Hematopoietic multipotent progenitor cell treated with erythropoietin and hydrocortisone succinate and interleukin-3 and kit ligand, for 4 days (in vitro differentiated cells): Measurements from ENCODE around the gene FAM184A.
"Not testable (repeated sequence)": the region's sequence is repeated elsewhere in the genome, so short reads cannot be mapped to it uniquely, and the experiment has no call there.

Experiments
- DNase-seq: peaks from one replicate; pipeline ENCODE4 v3.0.0-alpha.2; 2015

Gene FAM184A

DNA sequence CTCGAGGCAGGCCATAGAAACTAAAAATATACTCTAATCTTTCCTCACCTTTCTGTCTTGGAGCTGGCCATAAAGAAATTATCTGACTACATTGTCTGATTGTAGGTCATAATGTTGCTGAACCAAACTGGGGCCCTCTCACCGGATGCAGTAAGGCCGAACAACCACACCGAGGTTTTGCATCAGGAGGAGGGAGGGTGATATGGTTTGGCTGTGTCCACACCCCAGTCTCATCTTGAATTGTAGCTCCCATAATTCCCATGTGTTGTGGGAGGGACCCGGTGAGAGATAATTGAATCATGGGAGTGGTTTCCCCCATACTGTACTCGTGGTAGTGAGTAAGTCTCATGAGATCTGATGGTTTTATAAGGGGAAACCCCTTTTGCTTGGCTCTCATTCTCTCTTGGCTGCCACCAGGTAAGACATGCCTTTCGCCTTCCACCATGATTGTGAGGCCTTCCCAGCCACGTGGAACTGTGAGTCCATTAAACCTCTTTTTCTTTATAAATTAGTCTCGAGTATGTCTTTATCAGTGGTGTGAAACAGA is 19.4 kb upstream of the FAM184A start:
- not testable (repeated sequence) for DNase-seq

DNA sequence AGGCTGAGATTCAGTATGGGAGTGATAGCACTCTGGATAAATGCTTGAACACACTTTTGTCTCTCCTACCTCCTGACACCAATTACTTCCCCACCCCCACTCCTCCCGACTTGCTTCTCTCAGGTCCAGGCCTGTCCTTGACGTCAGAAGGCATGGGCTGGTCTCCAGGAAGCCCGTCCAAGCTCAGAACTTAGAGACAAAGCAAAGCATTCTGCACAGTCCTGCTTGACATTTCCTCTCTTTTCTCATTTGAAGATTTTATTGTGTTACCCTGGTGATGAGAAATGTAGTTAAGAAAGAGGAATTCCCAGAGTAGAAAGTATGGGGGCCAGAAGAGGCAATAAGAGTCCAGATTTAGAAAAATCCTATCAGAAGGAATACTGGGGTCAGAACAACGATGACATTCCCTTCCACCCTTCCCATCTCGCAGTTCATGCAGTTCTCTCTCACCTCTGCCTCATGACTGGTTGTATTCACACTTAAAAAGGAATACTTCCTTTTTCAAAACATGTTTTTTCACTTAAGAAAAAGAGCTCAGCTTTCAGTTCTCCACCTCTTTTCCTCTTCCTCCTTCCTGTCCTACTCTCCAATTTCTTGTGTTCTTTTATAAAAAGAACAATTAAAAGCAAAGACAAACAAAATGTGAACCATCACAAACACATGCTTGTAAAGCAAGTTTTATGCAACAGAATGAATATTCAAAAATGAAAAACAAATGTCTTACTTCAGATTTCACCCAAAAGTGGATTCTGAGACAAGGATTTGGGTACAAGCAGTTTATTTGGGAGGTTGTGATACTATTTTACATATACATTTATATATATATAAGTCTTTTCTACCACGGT is 18.5 kb upstream of the FAM184A start:
- no peak for DNase-seq

DNA sequence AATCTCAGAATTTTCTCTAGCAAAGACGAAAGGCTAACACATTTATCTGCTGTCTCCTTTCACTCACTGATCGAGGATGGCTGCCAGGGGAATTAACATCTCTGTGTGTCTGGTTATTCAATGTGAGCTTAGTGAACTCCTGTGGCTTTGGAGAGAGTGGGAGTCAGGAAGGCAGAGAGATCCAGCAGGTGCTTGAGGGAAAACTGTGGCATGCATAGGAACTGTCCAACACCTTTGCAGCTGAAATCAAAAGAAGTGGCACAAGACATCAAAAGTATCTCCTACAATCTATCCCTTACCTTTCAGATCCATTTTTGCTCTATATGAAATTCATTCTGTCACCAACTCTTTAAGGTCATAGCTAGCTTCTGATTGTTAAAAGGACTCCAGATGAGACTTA is 11.8 kb upstream of the FAM184A start:
- no peak for DNase-seq

DNA sequence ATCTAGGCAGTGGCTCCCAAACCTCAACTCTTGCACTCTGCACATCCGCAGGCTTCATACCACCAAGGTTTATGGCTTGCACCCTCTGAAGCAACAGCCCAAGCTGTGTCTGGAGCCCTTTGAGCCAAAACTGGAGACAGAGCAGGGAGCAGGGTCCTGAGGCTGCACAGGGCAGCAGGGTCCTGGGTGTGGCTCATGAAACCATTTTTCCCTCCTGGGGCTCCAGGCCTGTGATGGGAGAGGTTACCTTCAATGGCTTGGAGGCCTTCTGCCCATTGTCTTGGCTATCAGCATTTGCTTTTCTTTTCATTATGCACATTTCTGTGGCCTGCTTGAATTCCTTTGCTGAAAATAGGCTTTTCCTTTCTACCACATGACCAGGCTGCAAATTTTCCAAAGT is 6.3 kb upstream of the FAM184A start:
- no peak for DNase-seq

DNA sequence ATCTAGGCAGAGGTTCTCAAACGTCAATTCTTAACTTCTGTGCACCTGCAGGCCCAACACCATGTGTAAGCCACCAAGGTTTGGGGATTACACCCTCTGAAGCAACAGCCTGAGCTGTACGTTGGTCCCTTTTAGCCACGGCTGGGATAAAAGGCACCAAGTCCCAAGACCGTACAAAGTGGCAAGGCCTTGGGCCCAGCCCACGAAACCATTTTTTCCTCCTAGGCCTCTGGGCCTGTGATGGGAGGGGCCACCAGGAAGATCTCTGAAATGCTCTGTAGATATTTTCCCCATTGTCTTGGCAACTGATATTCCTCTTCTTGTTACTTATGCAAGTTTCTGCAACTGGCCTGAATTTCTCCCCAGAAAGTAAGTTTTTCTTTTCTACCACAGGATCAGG is 4.5 kb upstream of the FAM184A start:
- DNase-seq, result no peak

DNA sequence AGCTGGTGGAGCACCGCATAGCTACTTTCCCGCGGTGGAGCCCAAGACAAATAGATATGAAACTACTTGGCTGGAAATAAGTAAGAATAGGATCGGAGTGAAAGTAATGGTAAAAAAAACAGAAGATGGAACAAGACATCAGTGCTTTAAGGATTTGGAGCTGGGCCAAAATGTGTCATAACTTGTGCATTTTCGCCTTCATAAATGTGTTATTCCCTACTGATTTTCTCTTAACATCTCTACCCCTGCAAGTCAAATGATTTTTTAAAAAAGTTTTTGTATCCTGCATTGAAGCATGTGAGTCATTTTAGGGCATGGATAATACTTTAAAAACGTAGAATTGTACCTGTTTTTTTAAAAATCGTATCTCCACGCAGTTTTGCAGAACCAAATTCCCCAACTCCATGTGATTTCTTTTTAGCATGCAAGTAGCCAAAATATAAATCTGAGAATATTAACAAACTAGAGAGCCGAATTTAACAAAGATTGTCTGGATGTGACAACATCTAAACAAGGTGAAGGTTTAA is 882 bp upstream of the FAM184A start:
- peak; percentile 43 for DNase-seq

DNA sequence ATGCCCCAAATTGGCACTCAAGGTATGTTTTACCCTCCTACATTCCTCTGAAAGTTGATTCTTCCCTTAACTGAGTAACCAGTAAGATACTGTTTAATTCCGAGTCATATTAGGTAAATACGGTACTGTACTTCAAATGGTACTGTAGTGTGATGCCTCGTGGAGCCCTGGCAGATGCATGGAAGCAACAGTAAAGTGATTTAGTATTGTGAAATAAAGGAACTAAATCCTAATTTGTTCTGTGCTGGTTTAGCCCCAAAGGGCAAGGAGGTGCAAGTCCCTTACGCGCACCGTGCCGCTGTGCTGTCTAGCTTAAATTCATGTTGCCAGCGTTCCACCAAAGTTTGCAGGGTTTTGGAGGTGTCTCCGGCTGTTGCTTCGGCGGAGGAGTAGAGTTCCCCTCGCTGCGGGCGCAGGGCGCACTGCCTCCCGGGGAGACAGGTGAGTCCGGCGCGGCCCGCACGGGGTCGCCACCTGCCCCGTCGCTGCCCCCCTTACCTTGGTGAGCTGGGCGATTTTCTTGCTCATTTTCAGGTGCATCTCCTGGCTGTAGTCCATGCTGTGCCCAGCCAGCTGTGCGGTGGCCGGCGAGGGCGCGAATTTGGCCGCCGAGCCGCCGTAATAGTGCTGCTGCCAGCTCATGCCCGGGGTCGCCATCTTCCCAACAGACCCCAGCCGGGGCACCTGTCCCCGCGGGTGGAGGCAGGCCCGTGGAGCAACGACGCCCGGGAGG is 655 bp downstream of the FAM184A start:
- DNase-seq, result peak; percentile 44

DNA sequence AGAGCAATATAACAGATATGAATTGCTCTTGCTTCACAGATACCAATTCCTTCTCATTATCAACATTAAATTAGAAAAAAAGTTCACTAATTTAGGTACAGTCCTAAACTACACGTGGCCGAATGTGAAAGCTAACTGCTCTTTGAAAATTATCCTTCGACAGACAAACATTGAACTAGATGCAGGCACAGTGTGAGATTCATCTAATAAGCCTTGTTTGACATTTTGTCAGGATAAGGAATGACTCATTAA is 1.1 kb downstream of the FAM184A start:
- DNase-seq, result no peak

DNA sequence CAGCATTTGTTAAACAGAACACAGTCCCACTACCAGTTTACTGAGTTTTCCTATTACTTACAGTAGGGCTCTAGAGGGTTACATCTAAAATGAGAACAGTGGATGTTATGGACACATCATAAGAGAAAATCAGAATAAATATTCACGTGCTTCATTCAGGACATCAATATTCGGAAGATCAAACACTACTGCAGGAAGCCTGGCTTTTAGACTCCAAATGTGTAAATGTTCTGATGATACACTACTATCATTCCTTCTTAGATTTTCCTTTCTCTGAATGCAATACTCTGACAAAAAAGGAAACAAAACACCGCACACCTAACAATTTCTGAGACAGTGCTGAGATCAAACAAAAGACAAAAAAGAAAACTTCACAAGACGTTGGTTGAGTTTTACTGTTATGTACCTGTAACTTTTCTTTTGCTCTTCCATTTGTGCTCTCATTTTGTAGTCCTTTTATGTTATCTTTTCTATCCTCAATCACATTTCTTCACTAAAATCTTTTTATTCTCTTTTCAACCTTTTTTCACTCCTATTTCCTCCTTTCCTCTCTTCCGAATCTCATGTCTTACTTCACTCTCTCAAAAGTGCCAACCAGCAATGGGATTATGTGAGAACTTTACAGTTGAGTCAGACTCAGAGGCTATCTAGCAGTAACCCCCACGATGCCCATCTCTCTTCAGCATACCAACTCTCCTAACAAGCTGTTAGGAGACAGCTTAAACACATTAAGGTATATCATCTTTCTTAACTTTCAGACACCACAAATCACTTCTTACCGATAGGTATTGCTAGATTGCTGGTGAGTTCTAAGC is 1.7 kb downstream of the FAM184A start:
- DNase-seq, result no peak

DNA sequence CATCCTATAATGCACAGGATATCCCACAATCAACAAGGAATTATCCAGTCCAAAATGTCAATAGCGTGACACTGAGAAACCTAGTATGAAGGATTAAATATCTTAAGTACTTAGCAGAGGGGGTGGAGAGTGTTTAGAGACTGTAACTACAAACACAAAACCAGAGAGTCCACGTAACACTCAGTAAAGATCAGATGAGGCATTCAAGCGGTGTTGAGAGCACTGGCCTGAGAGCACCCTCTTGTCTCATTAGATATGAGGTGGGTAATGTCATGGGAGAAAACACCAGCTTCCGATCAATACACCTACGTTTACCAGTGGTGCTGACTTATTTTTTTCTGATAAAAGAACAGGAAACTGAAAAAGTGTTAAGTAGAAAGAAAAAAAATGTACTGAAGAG is 2.3 kb downstream of the FAM184A start:
- DNase-seq, result no peak

DNA sequence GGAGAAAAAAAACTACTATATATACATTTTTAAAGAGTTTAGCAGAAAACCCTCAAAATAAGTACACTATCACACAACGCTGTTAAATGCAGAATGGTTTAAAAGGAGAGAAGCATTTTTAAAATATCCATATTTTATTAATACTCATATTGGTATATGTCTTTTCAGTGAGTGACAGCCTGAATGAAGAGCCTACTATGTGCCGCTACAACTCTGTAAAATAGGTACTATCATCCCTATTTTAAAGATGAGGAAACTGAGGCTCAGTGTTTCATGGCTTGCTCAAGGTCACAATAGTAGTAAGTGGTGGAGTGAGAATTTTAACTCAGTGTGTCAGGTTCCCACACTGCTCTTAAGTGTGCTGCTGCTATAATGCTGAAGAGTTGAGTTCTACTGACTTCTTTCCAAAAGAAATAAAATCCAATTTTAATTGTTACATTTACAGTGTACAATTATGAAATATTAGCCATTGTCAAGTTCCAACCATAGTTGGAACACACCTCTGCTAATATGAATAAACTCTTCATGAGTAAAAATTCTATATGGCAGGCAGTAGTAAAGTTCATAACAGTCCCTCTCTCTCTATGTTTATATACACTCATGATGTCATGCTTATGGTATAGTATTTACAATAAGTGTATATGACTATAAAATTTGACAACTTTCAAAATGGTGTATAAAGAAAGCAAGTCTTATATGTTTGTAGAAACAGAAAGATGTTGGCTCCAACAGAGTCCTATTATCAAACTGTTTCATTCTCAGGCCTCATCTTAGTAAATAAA is 3.1 kb downstream of the FAM184A start:
- DNase-seq, result no peak

DNA sequence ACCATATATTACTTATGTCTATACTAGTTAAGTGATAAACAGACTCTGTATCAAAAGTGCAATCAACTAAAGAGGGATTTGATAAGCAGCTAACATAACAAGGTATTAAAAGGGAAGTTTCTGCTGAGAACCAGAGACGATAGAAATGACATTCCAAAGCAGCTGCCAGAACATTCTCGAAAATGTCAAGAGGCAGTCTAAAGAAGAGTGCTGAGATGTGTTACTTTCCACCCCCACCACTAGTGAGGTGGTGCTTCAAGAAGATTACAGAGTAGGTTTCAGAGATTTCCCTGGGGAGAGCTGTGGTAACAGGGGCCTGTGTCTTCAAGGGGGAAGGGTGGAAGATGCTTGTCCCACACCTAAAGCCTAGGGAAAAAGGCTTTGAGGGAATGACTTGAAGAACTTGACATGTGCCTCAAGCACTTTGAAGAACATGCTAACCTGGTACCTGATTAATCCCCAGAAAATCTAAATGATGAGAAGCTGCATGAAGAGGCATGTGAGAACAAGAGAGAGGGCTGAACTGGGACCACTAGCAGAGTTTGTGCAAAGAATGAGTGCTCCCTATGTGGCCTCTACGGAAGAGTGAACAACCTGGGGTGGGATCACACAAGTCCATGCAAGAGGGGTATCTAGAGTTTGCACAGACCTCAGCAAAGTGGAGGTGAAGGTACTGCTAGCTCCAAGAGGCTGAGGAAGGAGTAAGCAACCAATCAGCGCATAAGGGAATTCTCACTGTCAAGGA is 5.0 kb downstream of the FAM184A start:
- DNase-seq, result no peak

DNA sequence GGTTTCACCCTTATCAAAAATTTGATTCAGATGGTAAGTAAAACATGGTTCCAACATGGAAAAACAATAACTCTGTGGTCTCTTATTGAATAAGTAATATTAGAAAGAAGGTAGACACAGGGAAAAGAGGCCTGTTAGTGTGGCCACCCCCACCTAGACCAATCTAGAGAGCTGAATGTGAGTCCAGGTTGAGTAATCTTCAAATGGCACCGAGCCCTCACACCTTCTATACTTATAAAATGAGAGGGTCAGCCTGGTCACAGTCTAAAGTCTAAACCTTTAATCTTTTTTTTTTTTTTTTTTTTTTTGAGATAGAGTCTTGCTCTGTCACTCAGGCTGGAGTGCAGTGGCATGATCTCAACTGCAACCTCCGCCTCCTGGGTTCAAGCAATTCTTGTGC is 6.9 kb downstream of the FAM184A start:
- no peak for DNase-seq

DNA sequence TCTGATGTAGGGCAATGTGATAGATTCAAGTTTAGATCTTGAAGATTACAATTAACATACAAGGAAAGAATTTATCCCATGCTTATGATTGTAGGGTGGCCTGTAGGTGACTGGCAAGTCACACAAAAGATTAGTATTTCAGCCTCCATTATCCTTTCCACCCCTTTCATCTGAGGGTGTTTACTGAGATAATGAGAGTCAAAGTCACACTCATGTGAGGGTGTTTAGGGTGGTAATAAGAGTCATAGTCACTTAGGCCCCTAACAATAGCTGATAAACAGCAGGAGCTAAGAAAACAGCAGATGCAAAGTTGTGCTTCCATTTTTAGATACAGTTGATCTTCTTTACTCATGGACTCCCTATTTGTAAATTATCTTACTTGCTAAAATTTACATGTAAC is 11.4 kb downstream of the FAM184A start:
- no peak for DNase-seq

DNA sequence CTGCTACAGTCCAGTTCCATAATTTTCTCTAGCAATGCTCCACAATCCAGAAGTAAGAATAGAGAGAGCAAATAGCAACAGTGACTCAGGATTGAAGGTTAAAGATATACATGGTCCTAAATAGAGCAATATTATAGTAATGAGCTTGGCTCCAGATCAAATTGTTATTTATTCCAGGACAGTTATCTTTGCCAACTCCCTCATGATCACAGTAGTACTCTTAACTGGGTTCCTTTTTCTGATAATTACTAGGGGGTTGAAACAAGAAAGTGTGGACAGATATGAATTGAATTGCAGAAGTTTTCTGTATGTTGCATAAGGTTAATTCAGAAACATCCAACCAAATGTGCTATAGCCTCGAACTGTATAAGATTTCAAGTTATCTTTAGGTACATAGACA is 11.9 kb downstream of the FAM184A start:
- peak; percentile 14 for DNase-seq

DNA sequence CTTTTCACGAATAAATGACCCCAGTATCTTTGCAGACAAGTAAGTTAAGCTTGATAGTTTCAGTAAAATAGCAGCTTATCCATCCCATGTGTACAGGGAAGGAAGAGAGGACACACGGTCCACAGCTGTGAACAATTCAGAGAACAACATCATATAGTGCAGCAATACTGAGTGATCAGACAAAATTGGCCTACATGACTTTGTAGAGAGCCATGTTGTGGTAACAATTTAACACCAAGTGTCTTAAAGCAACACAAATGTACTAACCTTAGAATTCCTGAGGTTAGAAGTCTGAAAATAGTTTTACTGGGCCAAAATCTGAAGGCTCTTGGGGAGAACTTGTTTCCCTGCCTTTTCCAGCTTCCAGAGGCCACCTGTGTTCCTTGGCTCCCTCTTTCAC is 12.5 kb downstream of the FAM184A start:
- DNase-seq, result no peak

DNA sequence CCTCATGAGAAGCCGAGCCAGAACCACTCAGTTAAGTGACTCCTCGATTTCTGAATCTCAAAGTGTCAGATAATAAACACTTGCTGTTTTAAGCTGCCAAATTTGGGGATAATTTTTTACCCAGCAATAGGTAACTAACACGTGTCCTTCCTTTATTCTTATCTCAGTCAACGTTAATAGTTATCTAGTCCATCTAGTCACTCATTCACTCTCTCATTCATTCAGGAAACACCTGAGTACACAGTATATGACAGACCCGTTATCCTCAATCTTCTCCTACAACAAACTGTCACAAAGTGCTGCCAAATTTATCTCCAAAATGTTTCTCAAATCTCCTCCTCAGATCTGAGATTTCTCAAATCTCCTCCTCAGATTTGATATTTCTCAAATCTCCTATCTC is 13.1 kb downstream of the FAM184A start:
- no peak for DNase-seq

DNA sequence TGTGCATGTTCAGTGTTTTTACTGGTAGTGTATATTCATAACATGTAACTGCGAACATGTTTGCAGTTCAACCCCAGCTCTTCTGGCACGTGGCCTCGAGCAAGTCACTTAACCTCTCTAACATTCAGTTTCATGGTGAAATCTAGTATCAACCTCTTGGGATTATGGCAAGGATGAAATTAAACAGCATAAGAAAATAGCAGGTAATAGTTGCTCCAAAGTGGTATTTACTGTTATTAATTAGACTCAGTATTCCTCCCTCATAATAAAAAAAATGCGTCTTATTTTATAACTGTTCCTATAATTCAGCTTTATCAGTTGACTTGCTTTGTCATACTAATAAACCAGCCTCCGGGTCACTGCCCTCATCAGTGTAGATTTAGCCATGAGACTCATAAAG is 15.0 kb downstream of the FAM184A start:
- DNase-seq, result no peak

DNA sequence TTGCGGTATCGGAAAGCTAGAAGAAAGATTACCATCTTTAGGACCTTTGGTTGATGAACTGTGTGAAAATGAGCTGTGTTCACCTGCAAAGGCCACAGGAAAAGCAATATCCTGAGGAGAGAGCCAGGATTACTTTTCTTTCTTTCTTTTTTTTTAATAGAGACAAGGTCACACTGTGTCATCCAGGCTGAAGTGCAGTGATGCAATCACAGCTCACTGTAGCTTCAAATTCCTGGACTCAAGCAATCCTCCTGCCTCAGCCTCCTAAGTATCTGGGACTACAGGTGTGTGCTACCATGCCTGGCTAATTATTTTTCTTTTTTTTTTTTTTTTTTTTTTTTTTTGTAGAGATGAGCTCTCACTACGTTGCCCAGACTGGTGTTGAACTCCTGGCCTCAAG is 17.2 kb downstream of the FAM184A start:
- no peak for DNase-seq

DNA sequence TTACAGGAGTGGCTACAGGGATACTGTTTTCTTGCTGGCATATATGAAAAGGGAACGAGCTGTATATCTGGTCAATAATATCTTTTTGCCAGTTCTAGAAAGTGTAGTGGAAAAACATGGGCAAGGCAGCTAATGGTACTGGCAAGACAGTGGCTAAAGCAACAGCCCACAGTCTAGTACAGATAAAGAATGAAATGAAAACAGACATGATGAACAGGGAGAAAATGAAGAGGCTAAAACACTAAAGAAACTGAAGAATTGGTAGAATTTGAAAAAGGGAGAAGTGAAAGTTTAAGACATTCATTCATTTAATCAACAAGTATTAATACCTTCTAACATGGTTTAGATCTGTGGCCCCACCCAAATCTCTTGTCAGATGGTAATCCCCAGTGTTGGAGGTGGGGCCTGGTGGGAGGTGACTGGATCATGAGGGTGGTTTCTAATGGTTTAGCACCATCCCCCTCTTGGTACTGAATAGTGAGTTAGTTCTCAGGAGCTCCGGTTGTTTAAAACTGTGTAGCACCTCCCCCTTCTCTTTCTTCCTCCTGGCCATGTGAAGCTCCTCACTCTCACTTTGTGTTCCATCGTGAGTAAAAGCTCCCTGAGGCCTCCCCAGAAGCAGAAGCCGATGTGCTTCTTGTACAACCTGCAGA is 18.1 kb downstream of the FAM184A start:
- no peak for DNase-seq

DNA sequence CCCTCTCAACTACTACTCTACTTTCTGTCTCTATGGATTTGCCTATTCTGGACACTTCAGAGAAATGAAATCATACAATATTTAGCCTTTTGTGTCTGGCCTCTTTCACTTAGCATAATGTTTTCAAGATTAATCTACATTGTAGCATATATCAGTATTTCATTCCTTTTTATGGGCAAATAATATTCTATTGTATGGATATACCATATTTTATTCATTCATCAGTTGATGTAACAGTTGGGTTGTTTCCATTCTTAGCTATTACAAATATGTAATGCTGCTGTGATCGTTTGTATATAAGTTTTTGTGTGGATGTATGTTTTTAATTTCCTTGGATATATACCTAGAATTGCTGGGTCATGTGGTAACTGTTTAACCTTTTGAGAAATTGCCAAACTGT is 23.4 kb downstream of the FAM184A start:
- no peak for DNase-seq
